ENCODE results near the gene DYNC2H1.
"Not testable (repeated sequence)": the region's sequence is repeated elsewhere in the genome, so short reads cannot be mapped to it uniquely, and the experiment has no call there.

DYNC2H1 gene

DNA sequence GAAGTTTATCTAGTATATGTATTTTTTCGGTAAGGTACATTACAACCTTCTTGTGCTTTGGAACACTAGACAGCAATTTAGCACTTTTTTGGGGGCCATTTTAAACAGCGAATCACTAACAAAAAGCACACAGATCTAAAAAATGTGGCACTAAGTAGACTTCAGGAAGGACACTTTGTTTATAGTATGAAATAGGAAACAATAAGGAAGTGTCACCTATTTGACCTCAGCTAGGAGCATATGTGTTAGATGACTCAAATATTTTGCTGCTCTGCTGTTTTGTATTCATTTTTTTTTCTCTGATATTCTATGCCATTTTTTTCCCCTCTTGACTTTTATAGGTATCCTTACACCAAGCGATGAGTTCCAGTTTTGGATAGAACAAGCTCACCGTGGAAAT lies 5.6 kb downstream of the DYNC2H1 start:
- no peak for DNase-seq (ENCODE audit: low read depth)

- no peak for DNase-seq (ENCODE audit: low read depth)
These were observed 16.2 kb downstream of the DYNC2H1 start for GRCh38 chr11:103125462-103125861.

DNA sequence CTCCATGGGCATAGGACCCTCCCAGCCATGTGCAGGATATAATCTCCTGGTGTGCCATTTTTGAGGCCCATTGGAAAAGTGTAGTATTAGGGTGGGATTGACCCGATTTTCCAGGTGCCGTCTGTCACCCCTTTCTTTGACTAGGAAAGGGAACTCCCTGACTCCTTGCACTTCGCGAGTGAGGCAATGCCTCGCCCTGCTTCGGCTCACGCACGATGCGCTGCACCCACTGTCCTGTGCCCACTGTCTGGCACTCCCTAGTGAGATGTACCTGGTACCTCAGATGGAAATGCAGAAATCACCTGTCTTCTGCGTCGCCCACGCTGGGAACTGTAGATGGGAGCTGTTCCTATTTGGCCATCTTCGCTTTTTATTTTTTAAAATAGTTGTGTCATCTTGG lies 32.8 kb downstream of the DYNC2H1 start:
- DNase-seq (ENCODE audit: low read depth): not testable (repeated sequence)

DNA sequence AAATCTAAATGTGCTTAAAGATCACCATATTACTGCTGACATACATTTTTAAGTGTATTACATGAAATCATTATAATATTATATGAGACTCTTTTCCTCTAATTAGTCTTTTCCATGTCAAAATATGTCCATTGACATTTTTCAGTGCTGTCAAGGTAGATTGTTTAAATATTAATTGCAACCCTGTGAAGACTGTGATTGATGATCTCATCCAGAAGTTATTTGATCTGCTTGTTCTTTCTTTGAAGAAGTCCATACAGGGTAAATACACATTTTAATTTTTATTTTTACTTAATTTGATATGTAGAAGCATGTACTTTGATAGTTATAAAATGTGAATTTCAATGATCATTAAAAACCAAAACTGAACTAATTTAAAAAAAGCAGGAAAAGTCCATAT lies 38.4 kb downstream of the DYNC2H1 start:
- no peak for DNase-seq (ENCODE audit: low read depth)

- no peak for DNase-seq (ENCODE audit: low read depth)
These were observed 48.3 kb downstream of the DYNC2H1 start for GRCh38 chr11:103157542-103157941.

GRCh38 chr11:103164093-103164796 lies 55.0 kb downstream of the DYNC2H1 start:
- no peak for DNase-seq (ENCODE audit: low read depth)

DNA sequence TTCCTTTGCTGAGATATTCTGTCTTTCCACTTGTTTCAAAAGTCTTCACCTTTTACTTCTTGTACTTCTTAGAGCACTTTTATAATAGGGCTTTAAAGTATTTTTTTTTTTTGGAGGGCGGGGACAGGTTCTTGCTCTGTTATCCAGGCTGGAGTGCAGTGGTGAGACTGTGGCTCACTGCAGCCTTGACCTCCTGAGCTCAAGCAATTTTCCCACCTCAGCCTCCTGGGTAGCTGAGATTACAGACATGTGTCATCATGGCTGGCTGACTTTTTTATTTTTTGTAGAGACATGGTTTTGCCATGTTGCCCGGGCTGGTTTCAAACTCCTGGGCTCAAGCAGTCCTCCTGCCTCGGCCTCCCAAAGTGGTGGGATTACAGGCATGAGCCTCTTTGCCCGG lies 57.9 kb downstream of the DYNC2H1 start:
- DNase-seq (ENCODE audit: low read depth): no peak

DNA sequence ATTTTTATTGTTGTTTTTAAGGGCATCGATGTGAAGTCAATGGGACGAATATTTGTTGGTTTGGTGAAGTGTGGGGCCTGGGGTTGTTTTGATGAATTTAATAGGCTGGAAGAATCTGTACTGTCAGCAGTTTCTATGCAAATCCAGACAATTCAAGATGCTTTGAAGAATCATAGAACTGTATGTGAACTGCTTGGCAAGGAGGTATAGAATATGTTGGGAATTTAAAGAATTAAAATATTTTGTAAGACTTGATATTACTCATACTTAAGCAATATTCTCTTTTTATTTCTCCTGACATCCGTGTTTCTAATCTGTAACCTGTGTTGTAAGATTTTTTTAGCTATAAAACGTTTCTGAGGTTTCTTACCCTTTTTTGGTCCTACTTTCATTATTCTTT lies 61.6 kb downstream of the DYNC2H1 start:
- no peak for DNase-seq (ENCODE audit: low read depth)

DNA sequence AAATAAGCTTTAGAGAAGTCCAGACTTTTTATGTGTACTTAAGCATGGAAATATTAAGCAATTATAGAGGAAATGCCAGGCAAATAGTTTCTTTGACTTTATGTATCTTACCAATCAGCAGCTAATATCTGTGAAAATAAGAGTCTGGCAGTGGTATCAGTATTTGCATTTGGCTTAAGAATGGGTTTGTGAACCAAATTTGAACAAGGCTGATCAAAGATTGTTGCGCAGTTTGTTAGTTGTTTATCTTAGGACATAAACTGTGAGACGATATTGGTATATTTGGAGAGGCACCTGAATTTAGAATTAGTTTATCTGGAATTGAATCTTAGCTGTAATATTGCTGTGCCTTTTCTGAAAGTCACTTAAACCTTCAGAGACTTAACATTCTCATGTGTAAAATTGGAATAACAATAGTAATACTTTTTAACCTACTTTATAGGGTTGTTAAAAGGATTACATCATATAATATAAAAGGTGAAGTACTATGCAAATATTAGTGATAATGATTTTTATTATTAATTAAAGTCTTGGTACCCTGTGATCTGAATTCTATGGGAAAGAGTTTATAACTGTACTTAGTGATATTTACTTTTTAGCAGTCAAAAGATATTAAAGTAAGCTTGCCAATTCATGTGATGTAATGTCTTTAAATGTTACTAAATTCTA lies 66.4 kb downstream of the DYNC2H1 start:
- DNase-seq (ENCODE audit: low read depth): no peak

DNA sequence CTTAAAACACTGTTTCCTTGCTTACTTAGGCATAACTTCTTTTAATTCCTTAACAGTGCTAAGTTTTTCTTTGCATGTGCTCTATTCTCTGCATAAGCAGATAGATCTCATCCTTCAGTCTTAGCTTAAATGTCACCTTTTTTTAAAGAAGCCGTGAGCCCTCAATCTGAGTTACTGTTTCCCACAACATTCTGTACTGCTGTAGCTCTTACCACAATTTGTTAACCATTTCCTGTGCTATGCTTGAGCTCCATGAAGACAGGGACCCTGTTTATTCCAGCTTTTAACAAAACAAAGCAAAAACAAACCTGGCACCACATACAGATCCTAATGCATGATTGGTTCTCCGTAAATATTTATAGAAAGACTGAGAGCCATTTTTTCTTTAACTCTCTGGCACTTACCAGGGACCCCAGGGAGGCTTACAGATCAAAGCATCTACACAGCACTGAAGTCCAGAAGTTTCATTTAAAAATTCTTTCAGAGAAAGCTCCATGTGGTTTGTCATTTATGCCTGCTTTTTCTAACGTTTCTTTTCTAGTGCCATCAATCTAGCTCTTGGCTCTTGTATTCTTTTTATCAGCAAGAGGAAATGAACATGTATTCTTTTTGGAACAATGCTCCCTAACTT lies 74.9 kb downstream of the DYNC2H1 start:
- no peak for DNase-seq (ENCODE audit: low read depth)

DNA sequence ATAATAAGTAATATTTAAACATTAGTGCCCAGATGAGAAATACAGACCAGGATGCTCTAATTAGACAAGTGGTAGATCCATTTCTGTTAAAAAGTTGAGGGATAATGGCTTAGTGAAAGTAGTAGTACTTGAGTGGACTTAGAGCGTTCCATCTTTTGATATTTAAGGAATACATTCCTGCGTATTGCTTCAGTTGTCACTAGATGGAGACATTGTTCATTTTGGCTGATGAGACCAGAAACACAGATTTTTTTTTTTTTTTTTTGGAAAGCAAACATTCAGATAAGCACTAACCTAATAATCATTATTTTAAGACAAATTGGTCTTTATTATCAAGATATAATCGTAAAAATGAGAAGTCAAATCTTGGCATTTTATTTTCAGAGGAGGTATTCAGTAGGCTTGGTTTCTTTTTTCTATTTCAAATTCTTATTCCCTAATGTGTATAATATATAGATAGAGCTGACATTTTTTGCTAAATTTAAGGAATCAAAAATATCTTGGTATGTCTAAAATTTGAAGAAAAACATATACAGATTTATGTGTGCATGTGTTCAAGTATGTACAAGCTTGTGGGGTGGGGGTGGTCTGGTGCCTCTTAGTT lies 92.9 kb downstream of the DYNC2H1 start:
- DNase-seq (ENCODE audit: low read depth): no peak

DNA sequence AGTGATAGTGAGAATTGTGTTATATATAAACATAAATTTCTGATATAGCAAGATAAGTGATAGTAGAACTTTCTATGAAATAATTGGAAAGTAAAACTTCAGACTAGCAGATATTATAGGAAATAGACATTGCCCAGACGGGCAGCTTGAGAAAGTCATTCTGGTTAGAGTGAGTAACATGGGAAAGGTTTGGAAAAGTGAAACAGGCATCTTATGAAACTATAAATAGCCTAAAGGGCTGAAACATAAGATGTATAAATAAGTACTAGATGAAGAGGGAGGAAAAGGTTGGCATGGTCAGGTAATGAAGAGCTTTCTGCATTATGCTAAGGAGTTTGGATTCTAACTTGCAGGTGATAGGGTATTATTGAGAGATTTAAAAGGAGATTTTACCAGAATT lies 101.3 kb downstream of the DYNC2H1 start:
- no peak for DNase-seq (ENCODE audit: low read depth)

GRCh38 chr11:103215812-103216211 lies 106.6 kb downstream of the DYNC2H1 start:
- no peak for DNase-seq (ENCODE audit: low read depth)

DNA sequence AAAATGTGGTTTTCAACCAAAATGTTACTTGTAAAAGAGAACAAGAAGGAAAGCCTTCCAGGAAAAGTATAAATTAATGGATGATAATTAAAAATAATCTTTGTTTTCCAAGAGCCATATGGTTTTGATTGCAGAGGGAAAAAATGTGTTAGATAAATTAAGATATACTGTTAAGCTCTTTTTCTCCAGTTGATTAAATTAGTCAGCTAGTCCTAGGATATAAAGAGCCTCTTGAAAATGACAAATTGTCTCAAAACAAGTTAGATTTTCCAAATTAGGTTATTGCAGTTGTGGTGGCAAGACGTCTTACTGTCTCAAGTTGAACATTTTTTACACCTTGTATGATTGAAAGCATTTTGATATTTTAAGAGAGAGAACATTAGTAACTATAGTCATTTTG lies 110.9 kb downstream of the DYNC2H1 start:
- DNase-seq (ENCODE audit: low read depth): no peak

DNA sequence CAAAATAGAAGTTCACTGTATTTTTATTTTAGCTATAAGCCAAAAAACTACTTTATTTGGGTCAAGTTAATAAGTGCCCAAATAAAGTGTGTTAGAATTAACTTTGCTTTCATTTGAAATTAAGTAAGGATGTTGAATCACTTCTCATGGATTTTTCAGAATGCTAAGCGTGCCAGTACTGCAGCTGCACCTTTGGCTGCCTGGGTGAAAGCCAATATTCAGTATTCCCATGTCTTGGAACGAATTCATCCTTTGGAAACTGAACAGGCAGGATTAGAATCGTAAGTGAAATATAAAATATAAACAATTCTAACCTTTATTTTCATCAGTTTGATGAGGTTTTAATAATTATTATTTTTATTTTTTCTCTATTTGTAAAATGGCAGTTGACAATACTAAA lies 113.6 kb downstream of the DYNC2H1 start:
- DNase-seq (ENCODE audit: low read depth): no peak

DNA sequence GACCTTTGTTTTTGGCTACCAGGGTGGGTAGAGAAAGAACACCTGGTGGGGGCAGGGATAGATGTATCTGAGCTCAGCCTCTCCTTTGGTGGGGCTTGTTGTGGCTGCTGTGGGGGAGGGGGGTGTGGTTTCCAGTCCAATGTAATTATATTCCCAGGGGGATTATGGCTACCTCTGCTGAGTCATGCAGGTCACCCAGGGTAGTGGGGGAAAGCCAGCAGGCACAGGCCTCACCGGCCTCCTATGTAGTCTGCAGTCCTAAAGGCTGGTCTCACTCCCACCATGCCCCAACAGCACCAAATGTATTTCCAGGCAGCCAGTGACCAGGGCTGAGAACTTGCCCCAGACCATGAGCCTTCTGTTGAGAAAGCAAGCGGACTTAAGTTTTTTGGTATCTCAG lies 119.6 kb downstream of the DYNC2H1 start:
- no peak for DNase-seq (ENCODE audit: low read depth)

DNA sequence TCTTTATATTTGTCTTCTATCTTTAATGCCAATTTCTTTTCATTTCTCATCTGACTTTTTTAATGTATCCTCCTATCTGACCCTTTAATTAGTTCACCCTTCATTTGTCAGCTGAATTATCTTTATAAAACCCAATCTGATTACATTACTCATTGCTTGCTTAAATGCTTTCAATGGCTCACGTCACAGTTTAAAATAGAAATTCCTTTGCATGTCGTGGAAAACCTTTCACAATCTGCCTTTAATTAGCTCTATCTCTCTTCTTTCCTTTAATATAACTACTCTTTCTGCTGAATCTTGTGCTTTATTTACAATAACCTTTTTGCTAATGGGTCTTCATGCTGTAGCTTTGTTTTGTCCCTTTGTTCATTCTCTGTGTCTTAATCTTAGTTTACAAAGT lies 125.7 kb downstream of the DYNC2H1 start:
- no peak for DNase-seq (ENCODE audit: low read depth)

GRCh38 chr11:103241574-103241973 lies 132.3 kb downstream of the DYNC2H1 start:
- no peak for DNase-seq (ENCODE audit: low read depth)

DNA sequence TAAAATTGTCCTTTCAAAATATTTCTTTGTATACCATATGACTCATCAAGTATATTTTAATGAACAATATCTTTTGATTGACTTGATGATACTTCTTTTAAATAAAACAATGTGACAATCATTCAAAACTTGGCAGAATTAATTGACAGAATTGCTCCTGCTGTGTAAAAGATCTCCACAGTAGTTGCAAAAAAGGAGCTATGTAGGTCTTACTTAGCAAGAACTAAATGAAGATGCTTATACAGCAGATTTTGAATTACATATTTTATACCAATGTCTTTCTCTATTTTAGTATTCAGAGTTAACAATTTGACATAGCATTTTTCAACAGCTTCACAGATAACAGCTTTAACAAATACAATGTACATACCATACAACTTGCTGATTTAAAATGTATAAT lies 144.9 kb downstream of the DYNC2H1 start:
- no peak for DNase-seq (ENCODE audit: low read depth)

GRCh38 chr11:103257360-103257759 lies 148.1 kb downstream of the DYNC2H1 start:
- no peak for DNase-seq (ENCODE audit: low read depth)

- no peak for DNase-seq (ENCODE audit: low read depth)
These were observed 157.1 kb downstream of the DYNC2H1 start for GRCh38 chr11:103266167-103266831.

DNA sequence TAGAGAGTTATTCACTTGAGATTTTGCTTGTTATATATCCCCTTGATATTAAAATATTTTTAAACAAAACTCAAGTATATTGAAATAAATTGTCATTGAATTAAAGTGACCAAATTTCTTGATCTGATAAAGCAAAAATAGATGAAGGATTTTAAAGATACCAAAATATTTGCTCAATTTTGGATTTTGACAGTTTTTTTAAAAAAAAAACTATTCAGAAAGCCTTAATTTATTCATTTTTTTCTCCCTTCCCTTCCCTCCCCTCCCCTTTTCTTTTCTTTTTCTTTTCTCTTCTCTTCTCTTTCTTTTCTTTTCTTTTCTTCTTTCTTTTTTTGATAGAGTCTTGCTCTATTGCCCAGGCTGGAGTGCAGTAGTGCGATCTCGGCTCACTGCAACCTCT lies 163.7 kb downstream of the DYNC2H1 start:
- no peak for DNase-seq (ENCODE audit: low read depth)

- DNase-seq (ENCODE audit: low read depth): no peak
These were observed 164.8 kb downstream of the DYNC2H1 start for GRCh38 chr11:103274025-103274424.

Measured in activated T-cell treated with anti-CD3 and anti-CD28 coated beads for 24 hours (primary cell).